Naive thymus-derived CD4-positive, alpha-beta T cell (primary cell): ENCODE results near the gene EYA3. TPM values are rescaled to one million over a fixed set of nuclear protein-coding genes. Genes with fewer than 3 reads are reported as not detected.

Experiments used
- ATAC-seq: fragments of 150-1000 bp; cut with Tn5 transposase; 2 replicates; pipeline ENCODE4 v1.10.0; 2021; ENCODE audit warnings: mild to moderate bottlenecking, moderate library complexity
- CTCF ChIA-PET: fragments of 350-600 bp; sonication (Branson Sonifier 250); formaldehyde crosslinking; loops from one replicate; lab custom pipeline; 2021; ENCODE audit warnings: antibody characterized with exemption; lab: Charles Lee
- POLR2A ChIA-PET: fragments of 350-600 bp; sonication (Branson Sonifier 250); formaldehyde crosslinking; loops from one replicate; lab custom pipeline; 2021; ENCODE audit warnings: antibody characterized with exemption, inconsistent platforms; lab: Charles Lee
- DNase-seq, 9 donors: peaks; one replicate each; pipeline versions ENCODE4 v3.0.0 to v3.0.0-alpha.2; 2020 to 2022; ENCODE audit warnings: mixed read lengths in 1 of 9
- H3K27ac ChIP-seq: one replicate; pipeline ENCODE4 v1.7.0; 2013; ENCODE audit warnings: mild to moderate bottlenecking, low read depth, low read length, moderate library complexity
- H3K27me3 ChIP-seq, 2 donors: one replicate each; pipeline ENCODE4 v1.7.0; 2013; ENCODE audit warnings: low read length in 2 of 2, mild to moderate bottlenecking in 2 of 2, moderate library complexity in 2 of 2; ENCODE audit not compliant: control insufficient read depth in 2 of 2, insufficient read depth in 2 of 2
- H3K36me3 ChIP-seq, 3 experiments: 1 replicate in 2 of 3; 2 replicates in 1 of 3; pipeline ENCODE4 v1.7.0; 2013; ENCODE audit warnings: low read length in 3 of 3, mild to moderate bottlenecking in 3 of 3, moderate library complexity in 1 of 3; ENCODE audit not compliant: insufficient read depth in 3 of 3, control insufficient read depth in 2 of 3
- H3K4me1 ChIP-seq, 2 donors: one replicate each; pipeline ENCODE4 v1.7.0; 2013; ENCODE audit warnings: low read length in 2 of 2, mild to moderate bottlenecking in 2 of 2, moderate library complexity in 1 of 2; ENCODE audit not compliant: control insufficient read depth in 2 of 2, insufficient read depth in 2 of 2
- H3K4me3 ChIP-seq: 2 replicates; pipeline ENCODE4 v1.7.0; 2013; ENCODE audit warnings: mild to moderate bottlenecking, low read length
- H3K9me3 ChIP-seq, 3 experiments: 1 replicate in 2 of 3; 2 replicates in 1 of 3; pipeline ENCODE4 v1.7.0; 2013; ENCODE audit warnings: low read length in 3 of 3; ENCODE audit not compliant: control insufficient read depth in 2 of 3
- H3K27ac Mint-ChIP-seq, 9 donors: one replicate each; pipeline ENCODE4 v1.8.0; 2020 to 2022; ENCODE audit warnings: mixed read lengths in 9 of 9, mild to moderate bottlenecking in 8 of 9, moderate library complexity in 5 of 9, inconsistent platforms in 2 of 9
- H3K27me3 Mint-ChIP-seq, 5 donors: one replicate each; pipeline ENCODE4 v1.8.0; 2021 to 2022; ENCODE audit warnings: mixed read lengths in 5 of 5, mild to moderate bottlenecking in 1 of 5
- H3K36me3 Mint-ChIP-seq, 5 donors: one replicate each; pipeline ENCODE4 v1.8.0; 2020 to 2022; ENCODE audit warnings: mixed read lengths in 5 of 5, mild to moderate bottlenecking in 3 of 5, inconsistent platforms in 1 of 5
- H3K4me1 Mint-ChIP-seq, 7 donors: one replicate each; pipeline ENCODE4 v1.8.0; 2020 to 2022; ENCODE audit warnings: mixed read lengths in 7 of 7, mild to moderate bottlenecking in 3 of 7, inconsistent platforms in 1 of 7
- H3K4me3 Mint-ChIP-seq, 10 donors: one replicate each; pipeline ENCODE4 v1.8.0; 2020 to 2022; ENCODE audit warnings: mild to moderate bottlenecking in 10 of 10, mixed read lengths in 10 of 10, moderate library complexity in 6 of 10, inconsistent platforms in 2 of 10
- H3K9me3 Mint-ChIP-seq, 11 donors: one replicate each; pipeline ENCODE4 v1.8.0; 2020 to 2022; ENCODE audit warnings: mixed read lengths in 11 of 11, mild to moderate bottlenecking in 4 of 11, inconsistent platforms in 1 of 11, moderate library complexity in 1 of 11
- intact Hi-C, 2 donors: fragments of 100-400 bp; cut with micrococcal nuclease; formaldehyde crosslinking; loops; one replicate each; pipeline ENCODE4 v1.15.1; 2023
- polyA plus RNA-seq, 2 donors: library from polyadenylated mRNA; unstranded; fragments of 300-500 nt; fragmentation: Illumina TruSeq; gene quantifications; one replicate each; pipeline ENCODE4 v1.2.3, GENCODE V29; 2021
- total RNA-seq, 6 experiments: library from RNA in 5 of 6; stranded (reverse) in 5 of 6; gene quantifications; 1 replicate in 5 of 6; 2 replicates in 1 of 6; pipeline ENCODE4 v1.2.3 and lab custom pipeline; 2021 to 2026

EYA3 gene
- total and polyA plus RNA-seq, 7 experiments from 2014 or later, result 4.9 to 31.7 (median 18.6) TPM

DNA sequence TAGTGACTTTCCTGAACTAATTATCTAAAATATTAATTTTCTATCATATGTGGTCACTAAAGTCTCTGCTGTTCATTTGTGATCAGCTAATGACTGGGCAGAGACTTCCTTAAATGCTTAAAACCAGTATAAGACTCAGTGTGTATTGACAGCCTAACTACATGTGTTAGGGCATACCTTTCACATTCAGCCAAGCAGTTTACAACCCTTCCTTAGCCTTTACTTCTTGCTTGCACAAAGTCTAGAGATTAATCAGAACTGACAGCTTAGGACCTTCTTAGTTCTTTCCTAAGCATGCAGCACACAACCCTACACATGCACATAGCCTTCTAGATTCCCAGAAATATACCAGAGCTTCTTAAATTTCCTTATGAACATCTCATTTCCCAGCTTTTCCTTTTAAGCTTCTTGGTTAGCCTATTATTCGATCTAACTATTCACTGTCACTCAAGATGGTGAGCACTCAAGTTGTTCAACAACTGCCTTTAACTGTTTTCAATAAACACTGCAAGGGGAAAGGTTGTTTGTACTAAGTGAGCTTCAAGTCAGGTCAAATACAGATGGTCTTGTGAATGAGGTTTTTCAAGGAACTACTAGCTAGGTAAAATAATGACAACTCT lies 13.4 kb downstream of the EYA3 start:
- no peaks in the 10 kb centered on the region for H3K9me3 ChIP-seq
- intact Hi-C loops, result no loop called here
- Mint-ChIP-seq H3K4me3 (no peak overlapping the region), H3K27me3 (no peaks in the 10 kb centered on the region), H3K4me1 (peaks cover 16 to 43% (median 26%) of the 10 kb centered on the region in 7 donors), H3K9me3 (no peaks in the 10 kb centered on the region), H3K27ac (peak overlapping the region in 3 of 9 donors; percentile 14 to 41 (median 38)), H3K36me3 (peaks cover 0 to 30% (median 7%) of the 10 kb centered on the region in 5 donors)
- peaks cover 0 to 15% (median 0%) of the 10 kb centered on the region in 3 experiments for H3K36me3 ChIP-seq
- ChIA-PET POLR2A (no interaction called here), CTCF (interaction anchor here (0.6 kb wide), 1 partner anchor 40 kb away, joined by 5 read pairs; no protein-coding TSS in a partner anchor)
- no peak overlapping the region for H3K27ac ChIP-seq
- no peaks in the 10 kb centered on the region for H3K27me3 ChIP-seq
- ATAC-seq (no peak), DNase-seq (no peak)
- no peaks in the 10 kb centered on the region for H3K4me1 ChIP-seq
- no peak overlapping the region for H3K4me3 ChIP-seq

DNA sequence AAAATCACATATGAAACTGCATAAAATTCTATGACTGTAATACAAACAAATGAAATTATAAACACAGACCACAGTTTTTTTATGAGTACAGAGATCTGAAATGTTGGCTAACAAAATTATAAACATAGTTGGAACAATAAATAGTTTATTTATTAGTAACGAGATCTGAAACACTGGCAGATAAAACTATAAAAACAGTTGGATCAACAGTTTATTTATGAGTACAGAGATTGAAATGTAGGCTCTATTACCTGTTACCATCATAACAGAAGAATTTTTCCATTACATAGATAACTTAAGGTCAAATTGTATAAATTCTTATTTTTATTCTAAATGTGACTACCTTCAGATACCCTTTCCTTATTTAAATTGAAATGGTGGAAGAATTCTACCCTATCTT lies 14.5 kb downstream of the EYA3 start:
- ChIA-PET CTCF (no interaction called here), POLR2A (no interaction called here)

DNA sequence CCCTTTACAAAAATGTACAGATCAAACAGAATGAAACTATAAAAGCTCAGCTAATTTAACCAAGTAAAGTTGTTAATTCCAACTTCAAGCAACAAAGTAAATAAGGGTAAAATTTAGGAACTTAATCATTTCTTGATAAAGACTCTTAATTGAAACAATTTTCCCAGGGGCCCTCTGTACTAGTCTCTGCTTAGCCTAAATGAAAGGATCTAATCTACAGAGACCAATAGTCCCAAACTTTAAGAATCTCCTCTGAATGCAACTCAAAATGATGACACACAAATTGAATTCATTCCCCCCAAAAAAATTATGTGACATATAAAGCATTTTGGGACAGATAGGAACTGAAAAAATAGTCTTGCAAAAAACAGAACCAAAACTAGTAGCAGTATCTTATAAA lies 16.6 kb downstream of the EYA3 start:
- H3K4me1 Mint-ChIP-seq, result peaks cover 16 to 51% (median 32%) of the 10 kb centered on the region in 7 donors
- H3K36me3 ChIP-seq, result no peaks in the 10 kb centered on the region
- no peaks in the 10 kb centered on the region for H3K27me3 ChIP-seq
- H3K27ac ChIP-seq, result no peak overlapping the region
- H3K27ac Mint-ChIP-seq, result peak overlapping the region in 1 of 9 donors; percentile 8
- H3K4me3 ChIP-seq, result no peak overlapping the region
- ChIA-PET CTCF (no interaction called here), POLR2A (interaction anchor here (0.6 kb wide), 1 partner anchor 302 kb away, joined by 7 read pairs; no protein-coding TSS in a partner anchor)
- H3K4me3 Mint-ChIP-seq, result no peak overlapping the region
- H3K27me3 Mint-ChIP-seq, result no peaks in the 10 kb centered on the region
- H3K9me3 Mint-ChIP-seq, result no peaks in the 10 kb centered on the region
- no peak for DNase-seq
- no peaks in the 10 kb centered on the region for H3K9me3 ChIP-seq
- H3K4me1 ChIP-seq, result no peaks in the 10 kb centered on the region
- H3K36me3 Mint-ChIP-seq, result peaks cover 0 to 21% (median 8%) of the 10 kb centered on the region in 5 donors
- no peak for ATAC-seq
- intact Hi-C loops, result no loop called here

More for the DNA sequence above, 14.5 kb downstream of the EYA3 start:
- Mint-ChIP-seq H3K27me3 (no peaks in the 10 kb centered on the region), H3K9me3 (no peaks in the 10 kb centered on the region), H3K27ac (no peak overlapping the region), H3K4me1 (peaks cover 16 to 48% (median 28%) of the 10 kb centered on the region in 7 donors), H3K4me3 (no peak overlapping the region), H3K36me3 (peaks cover 0 to 27% (median 8%) of the 10 kb centered on the region in 5 donors)
- H3K9me3 ChIP-seq, result no peaks in the 10 kb centered on the region
- H3K4me3 ChIP-seq, result no peak overlapping the region
- DNase-seq, result no peak
- no peak overlapping the region for H3K27ac ChIP-seq
- intact Hi-C loops, result no loop called here
- H3K4me1 ChIP-seq, result no peaks in the 10 kb centered on the region
- no peaks in the 10 kb centered on the region for H3K27me3 ChIP-seq
- peaks cover 0 to 4% (median 0%) of the 10 kb centered on the region in 3 experiments for H3K36me3 ChIP-seq
- no peak for ATAC-seq

DNA sequence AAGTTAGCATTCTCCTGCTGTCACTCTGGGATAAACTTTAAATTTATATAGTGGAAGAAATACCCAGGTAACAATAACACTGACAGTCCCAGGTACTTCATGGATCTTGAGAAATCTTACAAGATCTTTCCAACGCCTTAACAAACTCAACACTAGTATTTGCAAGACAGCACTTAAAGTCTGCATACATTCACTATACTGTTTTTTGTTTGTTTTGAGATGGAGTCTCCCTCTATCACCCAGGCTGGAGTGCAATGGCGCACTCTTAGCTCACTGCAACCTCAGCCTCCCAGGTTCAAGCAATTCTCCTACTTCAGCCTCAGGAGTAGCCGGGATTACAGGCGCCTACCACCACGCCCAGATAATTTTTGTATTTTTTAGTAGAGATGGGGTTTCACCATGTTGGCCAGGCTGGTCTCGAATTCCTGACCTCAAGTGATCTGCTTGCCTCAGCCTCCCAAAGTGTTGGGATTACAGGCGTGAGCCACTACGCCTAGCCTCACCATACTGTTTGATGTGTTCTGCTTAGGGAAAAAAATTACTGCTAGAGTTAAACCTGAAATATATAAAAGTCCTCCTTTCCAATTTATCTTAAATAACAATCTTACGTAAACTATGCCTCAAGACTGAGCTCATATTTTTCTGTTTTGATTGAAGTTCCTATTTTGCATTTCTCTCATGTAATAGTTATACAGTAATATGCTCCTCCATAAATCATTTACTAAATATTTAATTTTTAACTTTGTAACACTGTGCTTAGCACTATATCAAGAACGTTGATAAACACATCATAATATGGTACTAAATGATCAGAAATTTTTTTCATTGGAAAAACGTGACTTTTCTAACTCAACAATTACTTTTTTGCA lies 17.5 kb downstream of the EYA3 start:
- peak overlapping the region in 1 of 9 donors; percentile 8 for H3K27ac Mint-ChIP-seq
- H3K4me1 Mint-ChIP-seq, result peaks cover 15 to 52% (median 32%) of the 10 kb centered on the region in 7 donors
- Histone ChIP-seq H3K27me3 (no peaks in the 10 kb centered on the region), H3K27ac (no peak overlapping the region), H3K4me3 (no peak overlapping the region), H3K36me3 (no peaks in the 10 kb centered on the region), H3K4me1 (no peaks in the 10 kb centered on the region), H3K9me3 (no peaks in the 10 kb centered on the region)
- ATAC-seq (no peak), DNase-seq (no peak)
- ChIA-PET CTCF (no interaction called here), POLR2A (interaction anchor here (0.6 kb wide), 1 partner anchor 301 kb away, joined by 7 read pairs; no protein-coding TSS in a partner anchor)
- H3K36me3 Mint-ChIP-seq, result peaks cover 0 to 21% (median 9%) of the 10 kb centered on the region in 5 donors
- H3K9me3 Mint-ChIP-seq, result no peaks in the 10 kb centered on the region
- H3K4me3 Mint-ChIP-seq, result no peak overlapping the region
- H3K27me3 Mint-ChIP-seq, result no peaks in the 10 kb centered on the region
- intact Hi-C loops, result no loop called here

DNA sequence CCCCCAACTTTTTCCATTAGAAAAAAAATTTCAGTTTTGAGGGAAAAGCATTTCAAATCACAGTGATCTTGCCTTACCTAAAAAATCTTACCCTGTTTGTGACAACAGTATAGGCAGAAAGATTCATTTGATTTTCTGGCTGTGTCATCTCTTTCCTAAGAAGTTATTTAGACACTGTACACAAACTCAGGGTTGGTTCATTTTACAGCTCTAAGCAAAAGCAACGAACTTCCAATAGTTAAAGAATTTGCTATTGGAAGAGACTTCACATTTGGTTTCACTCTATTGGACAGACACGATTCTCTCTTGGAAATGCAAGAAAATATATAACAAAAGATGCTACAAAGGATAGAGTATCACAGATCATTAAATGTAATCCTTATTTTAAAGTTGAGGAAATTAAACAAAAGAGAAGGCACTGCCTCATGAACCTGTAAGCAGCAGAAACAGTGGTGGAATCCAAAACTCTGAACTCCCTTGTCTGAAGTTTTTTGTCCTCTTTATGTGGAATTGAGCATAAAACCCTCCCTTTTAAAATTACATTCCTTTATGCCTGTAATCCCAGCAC lies 20.8 kb downstream of the EYA3 start:
- CTCF ChIA-PET, result no interaction called here
- H3K27ac Mint-ChIP-seq, result peak overlapping the region in 2 of 9 donors; percentile 48 to 60

DNA sequence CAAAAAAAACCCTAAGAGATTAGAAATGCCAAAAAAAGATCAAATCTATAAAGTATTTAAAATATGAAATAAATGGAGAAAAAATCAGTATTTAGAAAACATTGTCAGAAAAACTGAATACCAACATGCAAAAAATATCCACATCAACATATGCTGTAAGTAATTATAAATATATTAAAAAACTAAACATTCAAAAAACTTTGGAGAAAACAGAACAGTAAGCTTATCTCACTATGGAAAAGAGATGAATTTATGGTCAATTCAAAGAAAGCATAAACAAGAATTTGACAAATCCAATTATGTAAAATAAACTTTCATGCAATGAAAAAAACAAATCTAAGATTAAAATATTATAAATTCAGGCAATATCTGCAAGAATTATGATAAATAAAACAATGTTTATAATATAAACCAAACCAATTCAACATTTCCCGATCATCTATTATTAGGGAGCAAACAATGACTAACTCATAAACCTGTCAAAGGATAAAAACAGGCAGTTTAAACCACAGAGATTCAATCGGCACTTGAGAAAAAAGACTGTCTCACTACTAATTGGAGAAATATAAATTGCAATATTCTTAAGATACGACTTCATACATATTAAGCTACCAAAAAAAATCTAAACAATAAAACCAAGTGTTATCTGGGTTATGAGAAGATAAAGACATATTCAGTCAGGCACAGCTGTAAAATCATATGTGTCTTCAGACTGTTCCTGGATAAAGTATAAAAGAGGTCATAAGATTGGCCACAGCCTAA lies 21.8 kb downstream of the EYA3 start:
- POLR2A ChIA-PET, result interaction anchor here (0.5 kb wide), 1 partner anchor 45 kb away, joined by 3 read pairs; no protein-coding TSS in a partner anchor
- CTCF ChIA-PET, result interaction anchor here (0.6 to 0.7 kb wide), 2 partner anchors 747 to 1233 kb away, joined by 3 read pairs; no protein-coding TSS in a partner anchor
- Mint-ChIP-seq H3K9me3 (no peaks in the 10 kb centered on the region), H3K4me1 (peaks cover 0 to 32% (median 23%) of the 10 kb centered on the region in 7 donors), H3K4me3 (no peak overlapping the region), H3K36me3 (peaks cover 0 to 20% (median 13%) of the 10 kb centered on the region in 5 donors), H3K27me3 (no peaks in the 10 kb centered on the region), H3K27ac (no peak overlapping the region)
- H3K9me3 ChIP-seq, result no peaks in the 10 kb centered on the region
- no peaks in the 10 kb centered on the region for H3K4me1 ChIP-seq
- intact Hi-C loops, result no loop called here
- no peak overlapping the region for H3K27ac ChIP-seq
- no peak for ATAC-seq
- no peak for DNase-seq
- no peaks in the 10 kb centered on the region for H3K27me3 ChIP-seq
- no peak overlapping the region for H3K4me3 ChIP-seq
- H3K36me3 ChIP-seq, result no peaks in the 10 kb centered on the region

More for the DNA sequence above, 20.8 kb downstream of the EYA3 start:
- intact Hi-C loops, result no loop called here
- no peaks in the 10 kb centered on the region for H3K4me1 ChIP-seq
- ATAC-seq (no peak), DNase-seq (no peak)
- H3K9me3 ChIP-seq, result no peaks in the 10 kb centered on the region
- Mint-ChIP-seq H3K9me3 (no peaks in the 10 kb centered on the region), H3K4me1 (peaks cover 0 to 35% (median 27%) of the 10 kb centered on the region in 7 donors), H3K4me3 (no peak overlapping the region), H3K36me3 (peaks cover 0 to 20% (median 12%) of the 10 kb centered on the region in 5 donors), H3K27me3 (no peaks in the 10 kb centered on the region)
- POLR2A ChIA-PET, result interaction anchor here (1.1 kb wide), 1 partner anchor 12 kb away, joined by 4 read pairs; no protein-coding TSS in a partner anchor
- H3K4me3 ChIP-seq, result no peak overlapping the region
- no peaks in the 10 kb centered on the region for H3K36me3 ChIP-seq
- H3K27me3 ChIP-seq, result no peaks in the 10 kb centered on the region
- no peak overlapping the region for H3K27ac ChIP-seq
